Measurements from ENCODE around the gene TFRC.
"Not testable (repeated sequence)": the region's sequence is repeated elsewhere in the genome, so short reads cannot be mapped to it uniquely, and the experiment has no call there.

Gene TFRC

DNA sequence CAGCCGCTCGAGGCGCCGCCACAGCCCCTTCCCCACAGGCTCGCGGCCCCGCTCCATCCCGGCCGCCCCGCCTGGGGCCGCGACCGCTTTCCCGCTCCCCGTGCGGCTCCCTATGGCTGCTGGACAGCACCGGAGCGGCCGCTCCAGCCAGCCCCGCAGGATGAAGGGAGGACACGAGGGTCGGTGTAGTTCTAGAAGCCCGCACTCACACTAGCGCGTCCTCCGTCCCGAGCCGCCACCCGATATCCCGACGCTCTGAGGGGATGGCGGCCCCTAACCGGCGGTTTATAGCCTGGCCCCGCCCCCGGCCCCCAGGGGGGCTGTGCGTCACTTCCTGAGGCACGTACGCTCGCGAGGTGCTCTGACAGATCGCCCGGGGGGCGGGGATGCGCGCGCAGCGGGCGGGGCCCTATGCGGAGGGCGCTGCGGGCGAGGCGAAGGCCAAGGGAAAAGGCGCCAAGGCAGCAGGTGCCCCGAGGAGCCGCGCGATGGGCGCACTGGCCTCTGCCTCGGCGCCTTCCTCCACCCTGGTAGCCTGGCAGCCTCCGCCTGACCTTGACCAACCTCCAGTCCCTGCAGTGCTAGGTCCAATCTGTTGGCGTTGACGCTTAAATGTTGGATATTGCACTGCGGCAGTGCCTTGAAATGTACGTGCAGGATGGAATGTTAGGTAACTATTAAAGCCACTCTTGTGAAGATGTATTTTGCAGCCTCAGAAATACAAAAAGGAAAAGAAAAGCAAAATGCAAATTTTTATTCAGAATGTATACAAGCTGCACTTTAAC lies at the start of gene TFRC:
TSS of gene TFRC (minus strand) at position 257 of the 785 bp plus-strand sequence. CDS start 4,991 bp downstream, outside the sequence.
- DNase-seq: peak; percentile 93

DNA sequence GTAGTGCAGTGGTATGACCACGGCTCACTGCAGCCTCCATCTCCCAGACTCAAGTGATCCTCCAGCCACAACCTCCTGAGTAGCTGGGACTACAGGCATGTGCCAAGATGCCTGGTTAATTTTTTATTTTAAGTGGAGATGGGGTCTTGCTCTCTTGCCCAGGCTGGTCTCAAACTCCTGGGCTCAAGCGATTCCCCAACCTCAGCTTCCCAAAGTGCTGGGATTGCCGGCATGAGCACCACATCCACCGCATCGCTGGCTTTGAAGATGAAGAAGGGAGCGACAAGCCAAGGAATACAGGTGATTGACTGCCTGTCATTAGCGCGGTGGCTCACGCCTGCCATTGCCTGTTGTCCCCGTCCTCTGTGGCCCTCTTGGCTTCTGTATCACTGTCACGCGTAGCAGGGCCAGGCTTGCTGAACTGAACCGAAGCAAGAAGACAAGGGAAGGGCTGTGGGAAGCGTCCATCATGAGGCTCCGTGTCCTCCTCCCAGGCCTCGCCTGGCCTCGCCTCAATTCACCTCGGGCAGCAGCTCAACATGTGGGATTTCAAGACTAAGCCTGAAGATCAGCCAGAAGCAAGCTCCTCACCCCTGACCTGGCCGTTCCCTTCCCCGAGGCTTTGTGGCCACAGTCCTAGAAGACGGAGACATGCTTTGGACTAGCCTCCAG lies 46.4 kb upstream of the TFRC start:
- no peak for DNase-seq

DNA sequence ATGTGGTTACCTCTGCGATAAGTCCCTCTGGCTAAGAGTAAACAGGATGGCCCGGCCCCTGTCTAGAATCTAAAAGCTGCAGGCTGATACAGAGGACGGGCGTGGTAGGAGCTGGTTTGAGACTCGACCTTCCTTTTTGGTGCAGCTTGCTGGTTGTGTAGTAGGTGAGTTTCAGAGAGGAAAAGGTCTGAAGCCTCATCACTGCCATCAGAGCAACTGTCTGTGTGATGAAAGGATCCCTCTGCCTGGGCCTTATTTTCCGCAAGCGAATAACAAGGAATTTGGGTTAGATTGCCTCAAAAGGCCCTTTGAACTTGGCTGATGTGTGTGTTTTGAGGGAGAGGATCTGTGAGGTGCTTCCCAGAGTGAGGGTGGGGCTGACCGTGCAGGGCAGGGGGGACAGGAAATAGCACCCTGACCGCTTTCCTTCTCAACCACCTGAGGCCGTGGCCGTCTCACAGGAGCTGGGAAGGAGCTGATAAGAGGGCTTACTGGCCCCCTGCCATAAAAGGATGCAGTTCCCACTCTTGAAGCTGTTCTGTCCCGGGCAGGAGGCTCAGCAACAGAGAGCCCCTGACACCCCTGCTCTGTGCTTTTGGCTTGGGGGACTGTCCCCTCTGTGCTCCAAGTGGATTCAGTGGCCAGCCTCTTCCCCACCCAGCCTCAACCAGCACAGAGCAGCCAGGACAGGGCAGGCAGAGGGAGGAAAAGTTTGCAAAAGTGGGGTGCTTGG lies 45.6 kb upstream of the TFRC start:
- DNase-seq: no peak

DNA sequence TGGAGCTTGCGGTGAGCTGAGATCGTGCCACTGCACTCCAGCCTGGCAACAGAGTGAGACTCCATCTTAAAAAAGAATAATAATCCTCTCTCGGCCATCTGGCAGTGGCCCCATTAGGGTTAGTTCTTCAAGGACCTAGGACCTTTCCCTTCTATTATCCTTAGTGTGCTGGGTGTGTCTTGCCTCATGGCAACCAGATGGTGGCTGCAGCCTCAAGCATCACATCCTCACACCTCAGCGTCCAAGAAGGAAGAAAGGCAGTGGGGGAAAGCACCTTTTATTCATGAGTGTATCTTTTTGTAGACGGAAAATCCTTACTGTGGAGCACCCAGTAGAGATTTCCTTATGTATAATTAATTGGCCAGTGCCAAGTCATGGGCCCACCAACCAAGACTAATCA lies 42.7 kb upstream of the TFRC start:
- no peak for DNase-seq

DNA sequence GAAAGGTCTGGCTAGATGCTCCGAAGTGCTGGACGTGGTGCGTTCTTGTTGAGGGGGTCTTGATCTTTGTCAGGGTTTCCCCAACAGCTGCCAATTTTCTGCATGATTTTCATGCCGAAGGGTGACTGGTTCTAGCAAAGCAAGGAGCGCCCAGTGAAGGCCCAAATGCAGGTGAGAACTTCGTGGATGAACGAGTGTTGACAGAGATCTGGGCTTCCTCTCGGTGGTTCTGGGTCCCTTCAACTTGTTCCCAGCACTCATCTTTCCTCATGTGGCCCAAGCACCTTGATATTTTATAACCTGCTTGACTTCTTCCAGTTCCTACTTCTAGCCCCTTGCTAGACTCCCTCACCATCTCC lies 40.8 kb upstream of the TFRC start:
- DNase-seq: no peak

DNA sequence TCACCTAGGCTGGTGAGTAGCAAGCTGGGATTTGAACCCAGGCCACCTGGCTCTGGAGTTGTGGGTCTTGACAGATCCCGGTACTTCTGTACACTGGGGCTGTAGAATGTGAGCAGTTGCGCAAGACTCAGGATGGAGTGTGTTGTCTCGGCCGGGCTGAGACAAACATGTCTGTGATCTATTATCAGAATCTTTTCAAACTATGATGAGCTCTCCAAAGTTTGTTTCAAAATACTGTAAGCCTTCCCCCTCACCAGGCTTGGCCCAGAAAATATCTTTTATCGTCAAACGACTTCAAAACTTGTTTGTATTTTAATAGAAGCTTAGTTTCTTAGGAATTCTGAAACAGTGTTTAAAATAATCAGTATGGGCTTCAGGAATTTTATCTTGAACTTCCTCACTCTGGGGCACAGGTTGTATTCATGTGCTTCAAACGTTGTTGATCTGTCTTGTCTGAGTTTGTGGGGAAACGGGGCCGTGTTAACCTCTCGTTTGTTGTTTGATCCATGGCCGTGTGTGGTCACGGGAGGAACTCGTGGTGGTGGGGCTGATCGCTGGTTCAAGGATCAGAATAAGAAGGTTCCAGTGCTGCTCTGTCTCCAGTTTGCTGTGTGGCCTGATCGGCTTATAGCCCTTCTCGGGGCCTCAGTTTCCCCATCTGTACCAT lies 40.3 kb upstream of the TFRC start:
- DNase-seq: no peak

DNA sequence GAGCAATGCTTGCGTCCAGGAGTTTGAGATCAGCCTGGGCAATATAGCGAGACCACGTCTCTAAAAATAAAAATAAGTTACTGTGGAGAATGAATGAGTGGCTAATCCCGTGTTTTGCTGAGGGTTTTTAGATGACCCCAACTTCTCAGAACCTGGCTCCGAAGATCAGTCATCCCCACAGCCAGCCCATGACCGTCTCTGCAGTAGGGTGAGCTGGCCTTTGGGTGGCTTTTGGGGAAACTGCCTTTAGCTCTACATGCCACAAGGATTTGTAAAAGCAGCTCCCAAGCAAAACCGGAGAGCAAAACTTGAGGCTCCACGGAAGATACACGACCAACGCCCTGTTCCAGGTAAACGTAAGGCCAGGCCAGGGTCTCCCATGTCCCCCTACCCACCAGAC lies 39.2 kb upstream of the TFRC start:
- DNase-seq: no peak

DNA sequence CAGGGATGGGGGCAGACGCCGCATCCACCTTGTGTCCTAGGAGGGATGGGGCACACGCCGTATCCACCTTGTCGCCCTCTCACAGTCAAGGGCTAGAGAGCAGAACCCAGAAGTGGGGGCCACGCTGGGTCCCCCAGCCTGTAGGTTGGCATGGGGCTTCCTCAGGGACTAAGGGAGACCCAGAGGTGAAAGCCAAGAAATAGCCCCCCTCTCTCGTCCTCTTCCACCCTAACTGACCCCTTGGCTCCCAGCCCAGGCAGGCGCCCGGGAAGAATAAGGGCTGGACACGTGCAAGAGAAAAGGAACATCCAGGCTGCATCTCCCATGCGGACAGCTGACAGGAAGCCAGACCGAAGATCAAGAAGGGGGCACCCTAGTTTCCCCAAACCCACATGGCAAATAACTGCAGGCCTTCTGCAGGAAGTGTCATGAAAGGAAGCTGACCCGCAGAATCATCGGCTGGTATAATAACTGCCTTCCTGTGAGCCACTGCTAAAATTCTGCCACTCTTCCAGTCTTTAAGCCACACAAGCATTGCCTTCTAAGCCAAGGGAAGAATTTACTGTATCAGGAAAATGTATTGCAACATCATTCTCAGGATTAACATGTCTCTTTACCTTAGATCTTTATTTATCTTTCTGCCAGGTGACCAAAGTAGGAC lies 38.5 kb upstream of the TFRC start:
- DNase-seq: no peak

DNA sequence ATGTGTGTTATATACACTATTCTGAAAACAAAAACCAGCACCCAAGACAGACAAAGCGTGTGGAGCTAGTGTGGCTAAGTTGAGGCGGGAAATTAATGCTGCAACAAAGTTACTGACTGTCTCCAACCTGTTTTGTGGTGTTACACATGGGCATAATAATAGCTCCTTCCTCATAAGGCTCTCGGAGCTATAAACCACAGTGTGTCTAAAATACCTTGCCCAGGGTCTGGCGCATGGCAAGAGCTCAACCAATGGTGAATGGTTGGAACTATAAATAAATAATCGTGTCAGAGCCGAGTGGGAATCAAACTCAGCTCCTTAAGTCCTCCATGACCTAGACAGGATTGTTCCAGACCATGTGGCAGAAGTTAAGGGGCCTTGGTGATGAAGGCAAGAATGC lies 35.9 kb upstream of the TFRC start:
- DNase-seq: no peak

DNA sequence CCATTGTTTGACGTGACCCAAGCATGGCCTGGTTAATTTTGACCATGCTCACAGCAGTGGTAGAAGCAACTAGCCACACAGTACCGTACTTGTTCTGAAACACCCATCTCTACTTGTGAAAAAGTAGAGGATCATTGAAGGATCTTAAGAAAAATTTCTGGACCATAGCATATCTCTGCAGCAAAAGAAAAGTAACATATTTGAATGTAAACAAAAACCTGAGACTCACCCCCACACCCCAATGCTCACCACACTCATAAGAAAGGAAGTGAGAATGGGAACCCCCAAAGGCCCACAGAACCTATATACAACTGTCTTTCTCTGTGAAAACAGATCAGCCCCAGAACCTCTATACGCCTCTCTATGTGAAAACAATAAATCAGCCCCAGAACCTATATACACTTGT lies 33.8 kb upstream of the TFRC start:
- no peak for DNase-seq

DNA sequence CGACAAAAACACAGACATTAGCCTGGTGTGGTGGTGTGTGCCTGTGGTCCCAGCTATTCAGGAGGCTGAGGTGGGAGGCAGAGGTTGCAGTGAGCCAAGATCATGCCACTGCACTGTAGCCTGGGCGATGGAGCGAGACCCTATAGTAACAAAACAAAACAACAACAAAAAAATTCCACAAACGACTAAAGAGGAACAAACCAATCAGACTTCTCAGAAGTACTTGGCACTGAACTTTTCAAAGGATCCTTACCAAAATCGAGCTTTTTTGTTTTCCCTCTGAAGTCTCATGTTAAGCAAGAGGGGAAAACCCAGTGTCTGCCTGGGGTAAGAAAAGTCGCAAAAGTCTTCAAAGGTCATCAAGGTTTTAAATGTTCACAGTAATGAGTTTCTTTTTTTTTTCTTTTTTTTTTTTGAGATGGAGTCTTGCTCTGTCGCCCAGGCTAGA lies 30.1 kb upstream of the TFRC start:
- DNase-seq: no peak

DNA sequence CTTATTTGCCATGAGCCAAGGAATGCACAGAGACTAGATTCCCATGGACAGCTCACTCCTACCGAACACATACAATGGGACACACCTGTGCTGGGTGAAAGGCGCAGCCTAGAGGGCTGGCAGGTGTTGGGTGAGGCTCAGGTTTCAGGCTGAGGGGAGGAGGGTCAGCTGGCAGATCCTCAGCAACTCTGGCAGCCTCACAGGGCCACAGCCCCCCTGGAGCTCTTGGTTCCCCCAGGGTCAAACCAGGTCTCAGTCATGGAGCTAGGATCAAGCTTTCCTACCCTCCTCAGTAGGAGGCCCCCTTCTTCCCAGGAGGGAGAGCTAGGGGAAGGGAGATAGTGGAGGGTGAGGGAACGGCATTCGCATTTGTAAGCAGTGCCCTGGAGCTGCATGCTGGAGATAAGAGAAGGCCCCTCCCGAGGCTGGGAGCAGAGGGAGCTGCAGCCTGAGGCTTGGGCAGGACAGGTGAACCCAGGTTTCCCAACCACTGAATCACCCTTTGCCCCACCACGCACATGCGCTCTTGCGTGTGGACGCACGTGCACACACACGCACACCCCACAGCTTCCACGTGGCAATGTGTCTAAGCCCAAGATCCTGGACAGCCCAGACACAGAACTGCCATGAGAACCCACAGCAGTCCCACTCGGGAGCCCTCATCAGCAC lies 26.3 kb upstream of the TFRC start:
- peak; percentile 55 for DNase-seq

DNA sequence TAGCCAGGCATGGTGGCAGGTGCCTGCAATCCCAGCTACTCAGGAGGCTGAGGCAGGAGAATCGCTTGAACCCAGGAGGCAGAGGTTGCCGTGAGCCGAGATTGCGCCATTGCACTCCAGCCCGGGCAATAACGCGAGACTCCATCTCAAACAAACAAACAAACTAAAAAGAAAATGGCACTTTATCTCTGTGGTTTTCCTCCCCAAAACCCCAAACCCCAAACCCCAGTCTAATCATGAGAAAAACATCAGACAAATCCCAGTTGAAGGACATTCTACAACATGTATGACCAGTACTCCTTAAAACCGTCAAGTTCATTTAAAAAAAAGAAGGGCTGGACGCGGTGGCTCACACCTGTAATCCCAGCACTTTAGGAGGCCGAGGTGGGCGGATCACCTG lies 22.8 kb upstream of the TFRC start:
- DNase-seq: not testable (repeated sequence)

DNA sequence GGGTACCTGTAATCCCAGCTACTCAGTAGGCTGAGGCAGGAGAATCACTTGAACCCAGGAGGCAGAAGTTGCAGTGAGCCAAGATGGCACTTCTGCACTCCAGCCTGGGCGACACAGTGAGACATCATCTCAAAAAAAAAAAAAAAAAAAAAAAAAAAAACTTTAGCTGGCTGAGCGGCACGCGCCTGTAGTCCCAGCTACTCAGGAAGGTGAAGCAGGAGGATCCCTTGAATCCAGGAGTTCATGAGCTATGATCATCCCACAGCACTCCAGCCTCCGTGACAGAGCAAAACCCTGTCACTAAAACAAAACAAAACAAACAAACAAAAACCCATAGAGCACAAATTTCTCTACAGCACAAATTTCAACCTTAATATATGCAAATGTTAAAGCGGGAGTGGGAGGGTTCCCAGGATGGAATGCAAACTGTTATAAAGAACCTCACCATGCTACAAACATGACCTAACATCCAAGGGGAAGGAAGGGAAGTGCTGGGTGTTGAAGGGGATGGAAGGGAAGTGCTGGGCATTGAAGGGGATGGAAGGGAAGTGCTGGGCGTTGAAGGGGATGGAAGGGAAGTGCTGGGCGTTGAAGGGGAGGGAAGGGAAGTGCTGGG lies 16.6 kb upstream of the TFRC start:
- DNase-seq: not testable (repeated sequence)

DNA sequence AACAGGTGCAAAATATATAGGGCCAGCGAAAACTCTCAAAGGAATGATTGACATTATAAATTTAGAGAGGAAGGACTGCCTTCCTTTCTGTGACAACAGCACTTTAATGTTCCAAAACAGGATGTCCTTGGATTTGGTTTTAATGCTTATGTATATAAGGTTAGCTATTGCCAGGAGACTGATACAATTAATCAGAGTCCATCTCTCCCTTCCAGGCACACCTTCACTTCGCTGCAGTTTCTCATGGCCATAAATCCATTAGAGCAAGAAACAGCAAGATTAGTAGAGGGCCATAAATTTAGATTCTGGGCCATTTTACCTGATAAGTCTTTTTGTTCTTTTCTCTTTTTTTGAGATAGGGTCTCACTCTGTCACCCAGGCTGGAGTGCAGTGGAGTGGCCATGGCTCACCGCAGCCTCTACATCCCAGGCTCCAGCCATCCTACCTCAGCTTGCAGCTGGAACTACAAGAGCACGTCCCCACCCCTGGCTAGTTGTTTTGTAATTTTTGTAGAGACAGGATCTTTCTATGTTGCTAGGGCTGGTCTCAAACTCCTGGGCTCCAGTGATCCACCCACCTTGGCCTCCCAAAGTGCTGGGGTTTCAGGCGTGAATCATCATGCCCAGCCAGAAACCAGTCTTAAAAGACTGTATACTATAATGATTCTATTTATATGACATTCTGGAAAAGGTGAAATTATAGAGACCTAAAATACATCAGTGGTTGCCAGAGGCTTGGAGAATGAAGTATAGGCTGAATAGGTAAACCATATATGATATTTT lies 15.7 kb upstream of the TFRC start:
- no peak for DNase-seq

DNA sequence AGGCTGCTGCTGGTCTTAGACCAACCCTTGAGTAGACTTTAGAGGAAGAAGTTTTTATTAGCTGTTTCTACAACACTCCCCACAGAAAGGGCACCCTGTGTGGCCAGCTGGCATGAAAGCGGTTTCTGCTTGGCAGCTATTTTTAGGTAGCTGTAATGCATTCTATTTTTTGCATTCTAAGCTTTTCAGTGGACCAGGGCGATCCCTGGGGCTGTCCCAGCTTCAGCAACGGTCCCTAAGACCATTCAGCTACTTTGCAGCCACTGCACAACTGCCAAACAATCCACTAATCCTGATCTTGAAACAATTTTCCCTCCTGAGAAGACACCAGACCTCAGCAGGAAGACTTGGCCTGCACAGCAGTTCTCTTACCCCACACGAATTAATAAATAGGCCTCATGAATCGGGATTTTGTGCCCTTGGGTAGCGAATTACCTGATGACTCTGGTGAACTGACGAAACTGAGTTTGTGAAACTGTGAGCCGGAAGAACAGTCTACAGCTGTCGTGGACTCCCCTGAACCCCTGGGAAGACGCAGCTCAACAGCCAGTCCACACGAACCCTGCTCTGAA lies 14.6 kb upstream of the TFRC start:
- DNase-seq: no peak

DNA sequence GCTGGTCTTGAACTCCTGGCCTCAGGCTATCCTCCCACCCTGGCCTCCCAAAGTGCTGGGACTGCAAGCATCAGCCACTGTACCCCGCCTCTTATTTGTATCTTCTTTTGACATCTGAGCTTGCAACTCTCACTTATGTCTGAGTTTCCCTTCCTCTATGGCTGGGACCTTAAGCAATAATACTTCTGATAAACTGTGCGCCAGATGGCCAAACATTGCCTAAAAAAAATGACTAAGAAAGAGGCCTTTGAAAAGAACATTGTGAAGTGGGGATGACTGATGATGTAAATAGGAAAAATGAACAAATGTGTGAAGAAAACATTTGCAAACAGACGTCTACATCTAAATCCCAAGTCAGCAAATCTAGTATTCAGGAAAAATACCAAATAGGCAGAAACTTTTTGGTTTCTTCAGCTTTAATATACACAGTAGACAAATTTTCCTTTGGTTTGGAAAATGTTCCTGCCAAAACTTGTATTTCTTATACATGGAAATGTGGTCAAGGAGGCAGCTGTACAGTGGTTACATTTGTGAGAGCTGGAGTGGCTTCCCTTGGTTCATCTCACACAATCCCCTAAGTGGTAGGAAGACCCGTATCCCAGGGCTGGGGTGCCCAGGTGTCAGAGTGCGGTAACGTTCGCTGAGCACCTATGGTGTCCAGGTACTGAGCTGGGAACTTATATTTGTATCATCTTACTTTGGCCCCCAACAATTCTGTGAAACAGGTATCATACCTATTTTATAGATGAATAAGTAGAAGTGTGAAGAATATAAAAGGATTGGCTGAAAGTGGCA lies 11.6 kb upstream of the TFRC start:
- no peak for DNase-seq

DNA sequence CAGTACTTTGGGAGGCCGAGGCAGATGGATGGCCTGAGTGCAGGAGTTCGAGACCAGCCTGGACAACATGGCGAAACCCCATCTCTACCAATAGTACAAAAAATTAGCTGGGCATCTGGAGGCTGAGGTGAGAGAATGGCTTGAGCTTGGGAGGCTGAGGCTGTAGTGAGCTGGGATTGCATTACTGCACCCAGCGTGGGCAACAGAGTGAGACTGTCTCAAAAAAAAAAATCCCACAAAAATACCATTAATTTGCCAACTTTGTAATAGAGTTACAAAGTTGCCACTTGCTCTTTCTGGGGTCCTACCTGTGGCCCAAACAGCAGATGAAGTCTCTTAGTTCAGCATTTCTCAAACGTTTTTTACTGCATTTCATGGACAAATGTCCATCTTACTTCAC lies 6.0 kb upstream of the TFRC start:
- DNase-seq: no peak

DNA sequence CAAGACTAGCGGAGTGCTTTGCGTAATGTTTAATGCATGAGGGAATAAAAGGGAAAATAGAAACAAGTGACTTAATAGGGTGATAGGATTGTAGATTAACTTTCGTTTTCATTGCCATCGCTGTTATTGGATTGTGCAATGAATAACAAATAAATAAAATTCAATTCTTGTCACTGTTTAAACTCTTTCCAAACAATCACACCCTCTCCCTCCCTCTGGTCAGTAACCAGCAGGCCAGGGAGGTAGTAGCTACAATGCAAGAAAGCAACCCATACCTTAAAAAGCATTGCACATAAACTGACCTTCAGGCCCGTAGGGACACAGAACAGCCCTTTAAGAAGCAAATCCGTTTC lies 705 bp upstream of the TFRC start:
- DNase-seq: peak; percentile 61
